ENCODE measurements around the gene ADSL. TPM values are rescaled to one million over a fixed set of nuclear protein-coding genes. Genes with fewer than 3 reads are reported as not detected.

ADSL gene
- total and polyA plus RNA-seq, 4 donors, result 19.4 to 54.5 (median 39.8) TPM

DNA sequence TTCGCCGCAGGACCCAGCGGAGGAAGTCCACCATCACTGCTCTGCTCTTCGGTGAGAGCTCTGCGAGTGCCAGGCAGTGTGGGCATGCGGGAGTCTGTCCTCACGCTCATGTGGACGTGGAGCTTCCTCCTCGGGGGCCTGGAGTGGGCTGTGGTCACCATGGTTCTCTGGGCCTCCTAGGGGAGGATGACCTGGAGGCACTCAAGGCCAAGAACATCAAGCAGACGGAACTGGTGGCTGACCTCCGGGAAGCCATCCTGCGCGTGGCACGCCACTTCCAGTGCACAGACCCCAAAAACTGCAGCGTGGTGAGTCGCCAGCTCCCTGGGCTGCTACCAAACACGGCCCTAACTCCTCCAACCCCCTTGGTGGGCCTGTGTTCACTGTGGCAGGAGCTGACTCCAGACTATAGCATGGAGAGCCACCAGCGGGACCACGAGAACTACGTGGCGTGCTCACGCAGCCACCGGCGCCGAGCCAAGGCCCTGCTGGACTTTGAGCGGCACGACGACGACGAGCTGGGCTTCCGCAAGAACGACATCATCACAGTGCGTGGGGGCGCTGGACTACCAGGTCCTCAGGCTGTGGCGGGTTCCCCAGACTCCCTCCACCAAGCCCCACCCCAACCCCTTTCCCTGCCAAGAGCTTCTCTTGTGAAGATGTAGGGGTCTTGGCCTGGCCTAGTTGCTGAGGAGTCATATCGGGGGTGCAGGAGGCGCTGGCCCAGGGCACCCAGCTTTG, 60.9 kb downstream of the ADSL start:
- H3K4me1 ChIP-seq (ENCODE audit: control insufficient read depth in 4 of 4, insufficient read depth in 4 of 4, low read length in 3 of 4), result peaks cover 0 to 20% (median 17%) of the 10 kb centered on the region in 4 donors
- peaks cover 19 to 66% (median 22%) of the 10 kb centered on the region in 4 donors for H3K36me3 ChIP-seq (ENCODE audit: control insufficient read depth in 4 of 4, insufficient read depth in 3 of 4, low read depth in 1 of 4, low read length in 3 of 4)
- no peak for DNase-seq (ENCODE audit: low spot score)
- TF ChIP-seq GABPA (IDR thresholded peaks at IDR 0.05 in 1 of 2, conservative IDR thresholded peaks at IDR 0.05 in 1 of 2) (no peak), NR2F2 (IDR thresholded peaks at IDR 0.05) (no peak), YY1 (IDR thresholded peaks at IDR 0.05) (no peak), RAD21 (IDR thresholded peaks at IDR 0.05) (no peak)
- TF ChIP-seq, protein P1, sequence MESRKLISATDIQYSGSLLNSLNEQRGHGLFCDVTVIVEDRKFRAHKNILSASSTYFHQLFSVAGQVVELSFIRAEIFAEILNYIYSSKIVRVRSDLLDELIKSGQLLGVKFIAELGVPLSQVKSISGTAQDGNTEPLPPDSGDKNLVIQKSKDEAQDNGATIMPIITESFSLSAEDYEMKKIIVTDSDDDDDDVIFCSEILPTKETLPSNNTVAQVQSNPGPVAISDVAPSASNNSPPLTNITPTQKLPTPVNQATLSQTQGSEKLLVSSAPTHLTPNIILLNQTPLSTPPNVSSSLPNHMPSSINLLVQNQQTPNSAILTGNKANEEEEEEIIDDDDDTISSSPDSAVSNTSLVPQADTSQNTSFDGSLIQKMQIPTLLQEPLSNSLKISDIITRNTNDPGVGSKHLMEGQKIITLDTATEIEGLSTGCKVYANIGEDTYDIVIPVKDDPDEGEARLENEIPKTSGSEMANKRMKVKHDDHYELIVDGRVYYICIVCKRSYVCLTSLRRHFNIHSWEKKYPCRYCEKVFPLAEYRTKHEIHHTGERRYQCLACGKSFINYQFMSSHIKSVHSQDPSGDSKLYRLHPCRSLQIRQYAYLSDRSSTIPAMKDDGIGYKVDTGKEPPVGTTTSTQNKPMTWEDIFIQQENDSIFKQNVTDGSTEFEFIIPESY (IDR thresholded peaks at IDR 0.05), result no peak
- TF ChIP-seq, protein P2, sequence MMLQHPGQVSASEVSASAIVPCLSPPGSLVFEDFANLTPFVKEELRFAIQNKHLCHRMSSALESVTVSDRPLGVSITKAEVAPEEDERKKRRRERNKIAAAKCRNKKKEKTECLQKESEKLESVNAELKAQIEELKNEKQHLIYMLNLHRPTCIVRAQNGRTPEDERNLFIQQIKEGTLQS (IDR thresholded peaks at IDR 0.05), result no peak
- WGBS, result 95% methylated on average over 37 of the region's 37 CpGs
- H3K27ac ChIP-seq (ENCODE audit: low read depth in 1 of 2, low read length in 2 of 2), result no peak overlapping the region
- no peak overlapping the region for H3K4me3 ChIP-seq (ENCODE audit: low read depth in 1 of 3, low read length in 3 of 3)
- no peaks in the 10 kb centered on the region for H3K9me3 ChIP-seq (ENCODE audit: control insufficient read depth in 4 of 4, low read length in 3 of 4)
- no peak overlapping the region for H3K9ac ChIP-seq (ENCODE audit: low read depth in 1 of 2, low read length in 2 of 2)
- H3K27me3 ChIP-seq (ENCODE audit: control insufficient read depth in 4 of 4, insufficient read depth in 4 of 4, low read length in 3 of 4), result no peaks in the 10 kb centered on the region

DNA sequence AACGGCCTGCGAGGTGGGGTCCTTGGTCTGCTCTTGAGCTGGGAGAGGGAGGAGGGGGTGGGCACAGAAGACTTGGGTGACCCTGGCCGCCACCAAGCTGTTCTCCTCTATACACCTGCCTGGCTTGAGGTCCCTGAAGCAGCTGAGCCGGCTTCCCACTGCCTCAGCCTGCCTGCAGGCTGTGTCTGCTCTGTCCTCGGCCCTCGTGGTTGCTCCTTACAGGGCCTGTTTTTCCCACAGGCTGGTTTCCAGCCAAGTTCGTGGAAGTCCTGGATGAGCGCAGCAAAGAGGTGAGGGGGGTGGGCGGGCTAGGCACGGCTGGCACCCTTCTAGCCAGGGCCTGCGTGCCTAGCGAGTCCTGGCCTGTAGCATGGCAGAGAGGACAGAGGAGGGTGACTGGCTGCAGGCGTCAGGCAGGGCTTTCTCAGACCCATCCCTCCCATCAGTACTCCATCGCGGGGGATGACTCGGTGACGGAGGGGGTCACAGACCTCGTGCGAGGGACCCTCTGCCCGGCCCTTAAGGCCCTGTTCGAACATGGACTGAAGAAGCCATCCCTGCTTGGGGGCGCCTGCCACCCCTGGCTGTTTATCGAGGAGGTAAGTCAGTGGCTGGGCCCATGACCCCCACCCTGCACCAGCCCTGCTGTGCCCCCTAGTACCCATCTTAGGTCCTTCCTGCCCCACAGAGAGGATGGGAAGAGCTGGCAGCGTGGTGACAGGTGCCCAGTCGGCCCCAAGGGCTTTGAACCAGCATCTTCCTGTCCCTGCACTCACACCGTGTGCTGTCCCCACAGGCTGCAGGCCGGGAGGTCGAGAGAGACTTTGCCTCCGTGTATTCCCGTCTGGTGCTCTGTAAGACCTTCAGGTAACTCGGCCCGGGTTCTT, 61.8 kb downstream of the ADSL start:
- no peaks in the 10 kb centered on the region for H3K9me3 ChIP-seq (ENCODE audit: control insufficient read depth in 4 of 4, low read length in 3 of 4)
- DNase-seq (ENCODE audit: low spot score), result no peak
- no peak overlapping the region for H3K4me3 ChIP-seq (ENCODE audit: low read depth in 1 of 3, low read length in 3 of 3)
- WGBS, result 94% methylated on average over 32 of the region's 32 CpGs
- H3K9ac ChIP-seq (ENCODE audit: low read depth in 1 of 2, low read length in 2 of 2), result no peak overlapping the region
- no peaks in the 10 kb centered on the region for H3K27me3 ChIP-seq (ENCODE audit: control insufficient read depth in 4 of 4, insufficient read depth in 4 of 4, low read length in 3 of 4)
- no peak overlapping the region for H3K27ac ChIP-seq (ENCODE audit: low read depth in 1 of 2, low read length in 2 of 2)
- H3K36me3 ChIP-seq (ENCODE audit: control insufficient read depth in 4 of 4, insufficient read depth in 3 of 4, low read depth in 1 of 4, low read length in 3 of 4), result peaks cover 19 to 66% (median 21%) of the 10 kb centered on the region in 4 donors
- H3K4me1 ChIP-seq (ENCODE audit: control insufficient read depth in 4 of 4, insufficient read depth in 4 of 4, low read length in 3 of 4), result peaks cover 0 to 20% (median 17%) of the 10 kb centered on the region in 4 donors
- TF ChIP-seq YY1 (IDR thresholded peaks at IDR 0.05), result no peak
- no peak for TF ChIP-seq NR2F2 (IDR thresholded peaks at IDR 0.05)
- TF ChIP-seq, protein P2 (IDR thresholded peaks at IDR 0.05), result no peak
- TF ChIP-seq HNF4G (IDR thresholded peaks at IDR 0.05), result no peak
- no peak for TF ChIP-seq RXRA (IDR thresholded peaks at IDR 0.05)
- TF ChIP-seq TAF1 (conservative IDR thresholded peaks at IDR 0.05), result no peak
- TF ChIP-seq, protein P1 (IDR thresholded peaks at IDR 0.05), result no peak
- no peak for TF ChIP-seq SP1 (IDR thresholded peaks at IDR 0.05)
- TF ChIP-seq RAD21 (IDR thresholded peaks at IDR 0.05), result no peak
- TF ChIP-seq, protein P3, sequence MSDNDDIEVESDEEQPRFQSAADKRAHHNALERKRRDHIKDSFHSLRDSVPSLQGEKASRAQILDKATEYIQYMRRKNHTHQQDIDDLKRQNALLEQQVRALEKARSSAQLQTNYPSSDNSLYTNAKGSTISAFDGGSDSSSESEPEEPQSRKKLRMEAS (IDR thresholded peaks at IDR 0.05), result no peak
- TF ChIP-seq FOXA2 (IDR thresholded peaks at IDR 0.05), result no peak
- TF ChIP-seq GABPA (IDR thresholded peaks at IDR 0.05 in 1 of 2, conservative IDR thresholded peaks at IDR 0.05 in 1 of 2), result no peak
- TF ChIP-seq HNF4A (conservative IDR thresholded peaks at IDR 0.05), result no peak
- no peak for TF ChIP-seq FOXA1 (IDR thresholded peaks at IDR 0.05)
- TF ChIP-seq EGR1 (IDR thresholded peaks at IDR 0.05; ENCODE audit: low read depth in 2 of 2), result no peak

Measured in liver (tissue), 9 donors.